Measurements from ENCODE around the gene POLR3H.

DNA sequence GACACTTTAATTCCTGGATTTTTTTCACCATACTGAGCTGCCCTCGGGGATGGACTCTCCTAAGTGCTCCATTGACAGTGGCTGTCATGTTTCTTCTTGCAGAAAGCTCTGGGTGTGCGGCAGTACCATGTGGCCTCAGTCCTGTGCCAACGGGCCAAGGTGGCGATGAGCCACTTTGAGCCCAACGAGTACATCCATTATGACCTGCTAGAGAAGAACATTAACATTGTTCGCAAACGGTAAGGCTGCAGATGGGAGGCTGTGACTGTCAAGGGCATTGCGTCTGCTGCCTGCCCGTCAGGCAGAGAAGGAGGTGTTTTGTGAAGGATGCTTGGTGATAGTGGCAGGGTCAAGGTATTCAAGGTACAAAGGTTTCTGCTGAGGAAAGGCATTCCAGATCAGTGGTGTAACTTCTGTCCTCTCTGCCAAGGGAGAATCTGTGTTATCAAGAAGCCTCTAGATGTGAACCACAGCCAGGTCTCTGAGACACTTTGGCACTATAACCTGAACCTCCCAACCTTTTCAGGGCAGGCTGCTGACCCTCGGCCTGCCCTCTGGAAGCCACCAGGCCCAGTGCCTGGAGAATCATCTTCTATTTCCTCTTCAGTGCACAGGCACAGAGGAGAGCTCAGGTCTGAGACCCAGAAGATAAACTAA is 44.5 kb downstream of the POLR3H start:
- no peak for TF ChIP-seq EZH2 (IDR thresholded peaks at IDR 0.05; ENCODE audit: borderline replicate concordance, insufficient read depth, low read depth, low read length, poor library complexity, severe bottlenecking)
- TF ChIP-seq, protein P1, sequence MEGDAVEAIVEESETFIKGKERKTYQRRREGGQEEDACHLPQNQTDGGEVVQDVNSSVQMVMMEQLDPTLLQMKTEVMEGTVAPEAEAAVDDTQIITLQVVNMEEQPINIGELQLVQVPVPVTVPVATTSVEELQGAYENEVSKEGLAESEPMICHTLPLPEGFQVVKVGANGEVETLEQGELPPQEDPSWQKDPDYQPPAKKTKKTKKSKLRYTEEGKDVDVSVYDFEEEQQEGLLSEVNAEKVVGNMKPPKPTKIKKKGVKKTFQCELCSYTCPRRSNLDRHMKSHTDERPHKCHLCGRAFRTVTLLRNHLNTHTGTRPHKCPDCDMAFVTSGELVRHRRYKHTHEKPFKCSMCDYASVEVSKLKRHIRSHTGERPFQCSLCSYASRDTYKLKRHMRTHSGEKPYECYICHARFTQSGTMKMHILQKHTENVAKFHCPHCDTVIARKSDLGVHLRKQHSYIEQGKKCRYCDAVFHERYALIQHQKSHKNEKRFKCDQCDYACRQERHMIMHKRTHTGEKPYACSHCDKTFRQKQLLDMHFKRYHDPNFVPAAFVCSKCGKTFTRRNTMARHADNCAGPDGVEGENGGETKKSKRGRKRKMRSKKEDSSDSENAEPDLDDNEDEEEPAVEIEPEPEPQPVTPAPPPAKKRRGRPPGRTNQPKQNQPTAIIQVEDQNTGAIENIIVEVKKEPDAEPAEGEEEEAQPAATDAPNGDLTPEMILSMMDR (IDR thresholded peaks at IDR 0.05) = no peak

All from B cell (primary cell).